GM18502 (cell line): ENCODE measurements around the gene SCNN1B.
"Not testable (repeated sequence)": the region's sequence is repeated elsewhere in the genome, so short reads cannot be mapped to it uniquely, and the experiment has no call there.

Experiments
- ATAC-seq: cut with Tn5 transposase; IDR thresholded peaks from one replicate; pipeline ENCODE4 v1.9.1; 2021; ENCODE audit warnings: mild to moderate bottlenecking; ENCODE audit not compliant: unreplicated experiment, poor library complexity

The SCNN1B gene, protein sequence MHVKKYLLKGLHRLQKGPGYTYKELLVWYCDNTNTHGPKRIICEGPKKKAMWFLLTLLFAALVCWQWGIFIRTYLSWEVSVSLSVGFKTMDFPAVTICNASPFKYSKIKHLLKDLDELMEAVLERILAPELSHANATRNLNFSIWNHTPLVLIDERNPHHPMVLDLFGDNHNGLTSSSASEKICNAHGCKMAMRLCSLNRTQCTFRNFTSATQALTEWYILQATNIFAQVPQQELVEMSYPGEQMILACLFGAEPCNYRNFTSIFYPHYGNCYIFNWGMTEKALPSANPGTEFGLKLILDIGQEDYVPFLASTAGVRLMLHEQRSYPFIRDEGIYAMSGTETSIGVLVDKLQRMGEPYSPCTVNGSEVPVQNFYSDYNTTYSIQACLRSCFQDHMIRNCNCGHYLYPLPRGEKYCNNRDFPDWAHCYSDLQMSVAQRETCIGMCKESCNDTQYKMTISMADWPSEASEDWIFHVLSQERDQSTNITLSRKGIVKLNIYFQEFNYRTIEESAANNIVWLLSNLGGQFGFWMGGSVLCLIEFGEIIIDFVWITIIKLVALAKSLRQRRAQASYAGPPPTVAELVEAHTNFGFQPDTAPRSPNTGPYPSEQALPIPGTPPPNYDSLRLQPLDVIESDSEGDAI

GRCh38 chr16:23302045-23302956 is at the start of gene SCNN1B:
TSS of gene SCNN1B (plus strand) at chr16:23302302. CDS start at chr16:23348600, 46,298 bp downstream.
- no peak for ATAC-seq

- no peak for ATAC-seq
Measured at GRCh38 chr16:23252310-23252709, 49.8 kb upstream of the SCNN1B start.

DNA sequence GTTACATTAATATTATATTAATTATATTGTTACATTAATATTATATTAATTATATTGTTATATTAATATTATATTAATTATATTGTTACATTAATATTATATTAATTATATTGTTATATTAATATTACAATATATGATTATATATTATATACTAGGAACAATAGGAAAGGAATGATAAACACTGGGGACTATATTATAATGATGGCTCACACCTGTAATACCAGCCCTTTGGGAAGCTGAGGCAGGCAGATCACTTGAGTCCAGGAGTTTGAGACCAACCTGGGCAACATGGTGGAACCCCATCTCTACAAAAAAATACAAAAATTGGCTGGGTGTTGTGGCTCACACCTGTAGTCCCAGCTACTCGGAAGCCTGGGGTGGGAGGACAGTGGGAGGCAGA is 48.5 kb upstream of the SCNN1B start:
- not testable (repeated sequence) for ATAC-seq

- no peak for ATAC-seq
Measured at GRCh38 chr16:23254338-23254737, 47.8 kb upstream of the SCNN1B start.

- ATAC-seq: no peak
Measured at GRCh38 chr16:23255000-23255399, 47.1 kb upstream of the SCNN1B start.

GRCh38 chr16:23256440-23256839 is 45.7 kb upstream of the SCNN1B start:
- ATAC-seq: no peak

- no peak for ATAC-seq
Measured at GRCh38 chr16:23257682-23258081, 44.4 kb upstream of the SCNN1B start.

GRCh38 chr16:23258919-23259237 is 43.2 kb upstream of the SCNN1B start:
- no peak for ATAC-seq

DNA sequence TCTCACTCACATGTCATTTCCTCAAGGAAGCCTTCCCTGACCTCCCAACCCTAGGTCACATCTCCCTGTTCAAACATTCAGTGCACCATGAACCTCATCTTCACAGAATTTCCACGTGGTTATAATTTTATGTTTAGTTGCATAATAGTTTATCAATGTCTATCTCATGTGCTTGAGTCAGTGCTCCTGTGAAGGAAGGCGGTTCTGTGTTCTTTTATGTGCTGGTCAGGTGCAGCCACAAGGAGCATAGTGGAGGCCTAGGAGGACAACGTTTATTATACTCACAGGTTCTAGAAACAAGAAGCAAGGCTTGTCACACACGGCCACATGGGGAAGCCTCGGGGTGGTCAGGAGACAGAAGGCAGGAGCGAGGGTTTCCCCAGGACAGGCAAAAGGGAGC is 34.5 kb upstream of the SCNN1B start:
- no peak for ATAC-seq

DNA sequence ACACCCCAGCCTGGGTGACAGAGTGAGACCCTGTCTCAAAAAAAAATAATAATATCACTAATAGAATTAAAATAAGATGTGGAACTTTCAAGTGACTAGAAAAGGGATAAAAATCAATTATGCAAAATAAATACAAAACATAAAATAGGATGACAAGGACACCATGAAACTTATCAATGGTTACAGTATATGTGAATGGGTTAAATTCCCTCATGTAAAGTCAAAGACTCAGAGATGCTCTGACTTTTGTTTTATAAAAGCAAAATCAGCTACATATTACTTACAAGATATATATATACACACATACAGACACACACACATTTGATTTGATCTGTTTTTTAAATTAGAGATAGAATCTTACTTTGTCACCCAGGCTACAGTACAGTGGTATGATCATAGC is 33.5 kb upstream of the SCNN1B start:
- ATAC-seq: no peak

GRCh38 chr16:23269248-23269953 is 32.7 kb upstream of the SCNN1B start:
- no peak for ATAC-seq

- ATAC-seq: no peak
Measured at GRCh38 chr16:23270654-23271053, 31.4 kb upstream of the SCNN1B start.

DNA sequence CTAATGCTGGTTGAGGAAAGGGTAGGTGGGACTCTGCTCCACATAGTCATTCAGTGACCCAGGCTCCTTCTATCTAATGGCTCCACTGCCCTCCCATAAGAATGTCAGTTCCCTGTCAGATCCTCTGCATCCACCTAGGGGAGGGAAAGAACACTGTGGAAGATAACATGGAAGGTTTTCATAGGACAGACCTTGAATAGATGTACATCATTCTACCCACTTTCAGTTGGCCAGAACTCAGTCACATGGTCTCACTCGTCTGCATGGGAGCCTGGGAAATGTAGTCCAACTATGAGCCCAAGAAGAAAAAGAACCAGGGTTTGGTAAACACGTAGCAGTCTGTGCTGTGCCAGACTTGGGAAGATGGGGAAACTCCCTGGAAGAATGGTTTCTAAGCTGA is 27.1 kb upstream of the SCNN1B start:
- no peak for ATAC-seq

GRCh38 chr16:23276821-23277220 is 25.3 kb upstream of the SCNN1B start:
- ATAC-seq: no peak

DNA sequence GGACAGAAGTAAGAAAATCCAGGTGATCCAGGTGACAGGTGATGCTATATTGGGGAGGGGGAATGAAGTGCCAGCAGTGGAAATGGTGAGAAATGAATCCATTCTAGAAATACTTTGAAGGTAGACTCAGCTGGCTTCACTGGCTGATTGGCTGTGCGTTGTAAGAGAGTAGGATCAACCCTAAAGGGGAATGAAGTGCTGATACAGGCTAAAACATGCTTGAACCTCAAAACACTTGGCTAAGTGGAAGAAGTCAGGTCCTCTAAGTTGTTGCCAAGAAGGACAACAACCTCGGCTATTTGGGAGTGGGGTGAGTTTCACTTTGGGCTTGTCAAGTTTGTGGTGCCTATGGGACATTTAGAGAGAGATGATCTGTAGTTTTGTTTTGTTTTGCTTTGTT is 24.1 kb upstream of the SCNN1B start:
- ATAC-seq: no peak

DNA sequence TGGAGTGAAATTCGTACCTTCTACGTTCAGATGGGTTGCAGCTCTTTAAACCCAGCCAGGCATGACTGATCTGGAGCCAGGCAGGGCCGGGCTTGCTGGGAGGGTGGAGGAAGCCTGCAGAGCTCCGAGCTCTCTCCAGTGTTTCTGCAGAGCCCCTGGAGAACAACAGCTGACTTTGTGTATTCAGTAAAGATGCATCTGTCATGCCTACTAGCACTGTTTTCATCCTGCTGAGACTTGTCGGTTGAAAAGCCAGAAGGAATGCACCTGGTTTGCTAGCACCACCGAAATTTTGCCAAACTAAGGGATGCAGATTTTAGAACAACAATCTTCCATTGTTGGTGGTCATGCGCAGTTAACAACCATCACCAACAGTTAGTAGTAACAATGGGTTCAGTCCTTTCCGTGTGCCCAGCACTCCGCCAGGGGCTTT is 22.4 kb upstream of the SCNN1B start:
- no peak for ATAC-seq

GRCh38 chr16:23280483-23280967 is 21.6 kb upstream of the SCNN1B start:
- ATAC-seq: no peak

- ATAC-seq: no peak
Measured at GRCh38 chr16:23282568-23282967, 19.5 kb upstream of the SCNN1B start.

- ATAC-seq: no peak
Measured at GRCh38 chr16:23283571-23283970, 18.5 kb upstream of the SCNN1B start.

DNA sequence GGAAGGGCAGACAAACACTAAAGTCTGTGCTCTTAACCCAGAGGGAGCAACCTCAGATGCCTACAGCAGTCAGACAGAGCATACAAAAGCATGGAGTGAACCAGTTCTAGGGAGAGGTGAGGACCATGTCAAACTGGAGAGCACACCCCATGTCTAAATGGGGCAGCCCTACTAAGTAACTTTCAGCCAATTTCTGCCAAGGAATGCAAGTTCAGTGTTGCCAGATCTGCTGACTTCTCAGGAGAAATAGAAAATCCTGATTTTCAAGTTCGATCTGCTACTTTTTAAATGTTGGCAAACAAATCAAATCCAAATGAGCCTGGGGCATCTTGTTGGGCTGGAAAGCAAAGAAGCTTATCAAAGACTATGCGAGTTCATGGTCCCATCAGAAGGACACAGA is 17.5 kb upstream of the SCNN1B start:
- ATAC-seq: no peak
